ENCODE data around the gene COL25A1. TPM values are rescaled to one million over a fixed set of nuclear protein-coding genes. Genes with fewer than 3 reads are reported as not detected.
"Not testable (repeated sequence)": the region's sequence is repeated elsewhere in the genome, so short reads cannot be mapped to it uniquely, and the experiment has no call there.

The COL25A1 gene
- total RNA-seq, 2 experiments from 2014 or later = not detected

DNA sequence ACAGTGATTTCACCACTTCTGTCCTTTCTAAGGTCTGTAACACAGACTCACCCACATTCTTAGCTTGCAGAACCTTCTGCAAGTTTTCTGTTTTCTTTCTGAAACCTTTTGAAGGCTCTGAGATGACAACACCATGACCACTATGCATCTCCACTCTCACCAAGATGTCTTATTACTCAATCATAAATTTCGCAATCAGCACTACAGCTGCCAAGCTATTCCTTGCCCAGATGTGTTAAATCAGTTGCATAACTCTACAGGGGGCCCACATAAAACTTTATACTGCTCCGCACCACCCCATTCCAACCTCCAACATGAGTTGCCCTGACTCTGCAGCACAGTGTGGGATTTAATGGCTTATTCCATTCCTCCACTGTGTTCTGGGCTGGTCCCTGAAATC, 229.9 kb downstream of the COL25A1 start:
- H3K4me3 Mint-ChIP-seq = no peak overlapping the region
- no peak overlapping the region for H3K27ac Mint-ChIP-seq
- DNase-seq = no peak
- H3K36me3 Mint-ChIP-seq (ENCODE audit: low read depth) = no peaks in the 10 kb centered on the region
- H3K9me3 Mint-ChIP-seq = no peaks in the 10 kb centered on the region
- CTCF ChIA-PET = no interaction called here
- no peaks in the 10 kb centered on the region for H3K4me1 Mint-ChIP-seq
- POLR2A ChIA-PET = no interaction called here
- H3K27me3 Mint-ChIP-seq = peaks cover 3% of the 10 kb centered on the region

DNA sequence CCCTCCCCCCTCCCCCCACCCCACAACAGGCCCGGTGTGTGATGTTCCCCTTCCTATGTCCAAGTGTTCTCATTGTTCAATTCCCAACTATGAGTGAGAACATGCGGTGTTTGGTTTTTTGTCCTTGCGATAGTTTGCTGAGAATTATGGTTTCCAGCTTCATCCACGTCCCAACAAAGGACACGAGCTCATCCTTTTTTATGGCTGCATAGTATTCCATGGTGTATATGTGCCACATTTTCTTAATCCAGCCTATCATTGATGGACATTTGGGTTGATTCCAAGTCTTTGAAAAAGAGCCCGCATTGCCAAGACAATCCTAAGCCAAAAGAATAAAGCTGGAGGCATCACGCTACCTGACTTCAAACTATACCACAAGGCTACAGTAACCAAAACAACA, 231.8 kb downstream of the COL25A1 start:
- POLR2A ChIA-PET; H3K27me3 Mint-ChIP-seq; CTCF ChIA-PET; H3K4me1 Mint-ChIP-seq; H3K36me3 Mint-ChIP-seq (ENCODE audit: low read depth); H3K9me3 Mint-ChIP-seq; DNase-seq; H3K4me3 Mint-ChIP-seq; H3K27ac Mint-ChIP-seq: not testable (repeated sequence)

DNA sequence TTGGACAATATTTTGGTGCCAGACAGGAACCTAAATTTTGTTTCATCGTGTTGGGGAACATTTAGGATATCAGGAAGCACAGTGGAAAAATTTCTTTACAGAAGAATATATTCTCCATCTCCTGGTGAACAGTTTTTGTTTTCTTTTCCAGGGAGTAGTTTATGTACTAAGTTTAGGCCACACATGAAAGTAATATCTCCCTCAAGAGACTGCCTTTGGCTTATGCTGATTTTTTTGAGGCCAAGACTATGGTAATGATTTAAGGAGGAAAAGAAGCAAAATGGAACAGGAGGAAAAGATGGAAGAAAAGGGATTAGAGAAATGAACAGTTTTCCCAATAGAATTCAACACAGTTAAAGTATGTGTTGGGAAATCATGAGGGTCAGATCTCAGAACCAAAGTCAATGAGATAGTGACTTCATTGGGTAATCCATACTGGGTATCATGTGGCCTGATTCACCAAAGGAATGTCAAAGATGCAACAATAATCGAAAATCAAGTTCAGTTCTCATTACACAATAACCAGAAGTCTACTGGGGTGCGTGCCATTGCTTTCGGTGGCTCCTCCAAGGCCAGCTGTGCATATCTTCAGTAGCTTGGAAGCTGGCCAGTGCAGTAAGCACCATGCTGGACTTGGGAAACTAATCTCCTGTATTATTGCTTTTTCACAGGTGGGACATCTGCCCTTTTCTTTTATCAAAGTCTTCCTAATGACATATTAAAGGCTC, 234.8 kb downstream of the COL25A1 start:
- POLR2A ChIA-PET = no interaction called here
- Mint-ChIP-seq H3K27ac (no peak overlapping the region), H3K36me3 (ENCODE audit: low read depth) (no peaks in the 10 kb centered on the region), H3K4me3 (no peak overlapping the region), H3K27me3 (peaks cover 3% of the 10 kb centered on the region), H3K9me3 (no peaks in the 10 kb centered on the region), H3K4me1 (no peaks in the 10 kb centered on the region)
- CTCF ChIA-PET = no interaction called here
- no peak for DNase-seq

DNA sequence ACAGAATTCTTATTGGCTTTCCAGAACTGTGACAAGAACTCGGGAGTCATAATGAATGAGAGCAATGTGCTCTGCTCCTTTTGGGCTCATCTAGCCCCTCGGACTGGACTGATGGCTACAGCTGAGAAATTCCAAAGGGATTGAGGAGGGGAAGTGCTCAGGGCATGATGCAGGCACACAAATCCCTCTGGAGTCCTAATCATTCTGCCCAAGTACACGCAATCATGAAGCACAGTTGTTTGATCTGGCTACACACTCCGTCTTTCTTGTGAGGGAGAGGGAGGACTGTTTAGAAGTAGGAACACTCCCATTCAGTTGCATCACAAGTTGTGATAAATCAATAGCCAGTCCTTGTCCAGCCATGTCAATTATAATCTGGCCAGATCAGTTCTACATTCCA, 237.5 kb downstream of the COL25A1 start:
- Mint-ChIP-seq H3K9me3 (no peaks in the 10 kb centered on the region), H3K4me3 (no peak overlapping the region), H3K27ac (no peak overlapping the region), H3K36me3 (ENCODE audit: low read depth) (no peaks in the 10 kb centered on the region), H3K4me1 (no peaks in the 10 kb centered on the region), H3K27me3 (peaks cover 12% of the 10 kb centered on the region)
- ChIA-PET POLR2A (no interaction called here), CTCF (no interaction called here)
- DNase-seq = no peak

DNA sequence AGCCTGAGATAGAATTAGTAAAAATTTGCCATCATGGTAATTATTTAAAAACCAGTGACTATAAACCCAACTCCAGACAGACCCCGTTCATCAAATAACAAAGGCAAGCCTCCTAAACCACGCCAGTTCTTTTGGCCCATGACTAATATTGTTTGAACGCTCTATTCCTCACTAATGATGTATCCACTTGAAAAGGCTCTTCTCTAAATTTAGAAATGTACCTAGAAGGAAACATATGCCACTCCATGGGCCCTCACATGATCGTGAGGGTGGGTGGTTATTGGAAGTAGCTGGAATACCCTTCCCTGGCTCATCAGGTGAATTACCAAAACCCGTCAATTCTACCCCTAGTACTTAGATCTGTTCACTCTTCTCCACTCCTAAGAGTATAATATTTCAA, 249.2 kb downstream of the COL25A1 start:
- DNase-seq = no peak
- no peak overlapping the region for H3K4me3 Mint-ChIP-seq
- H3K27me3 Mint-ChIP-seq = peaks cover 2% of the 10 kb centered on the region
- H3K36me3 Mint-ChIP-seq (ENCODE audit: low read depth) = no peaks in the 10 kb centered on the region
- H3K9me3 Mint-ChIP-seq = no peaks in the 10 kb centered on the region
- POLR2A ChIA-PET = no interaction called here
- CTCF ChIA-PET = no interaction called here
- H3K27ac Mint-ChIP-seq = no peak overlapping the region
- no peaks in the 10 kb centered on the region for H3K4me1 Mint-ChIP-seq

DNA sequence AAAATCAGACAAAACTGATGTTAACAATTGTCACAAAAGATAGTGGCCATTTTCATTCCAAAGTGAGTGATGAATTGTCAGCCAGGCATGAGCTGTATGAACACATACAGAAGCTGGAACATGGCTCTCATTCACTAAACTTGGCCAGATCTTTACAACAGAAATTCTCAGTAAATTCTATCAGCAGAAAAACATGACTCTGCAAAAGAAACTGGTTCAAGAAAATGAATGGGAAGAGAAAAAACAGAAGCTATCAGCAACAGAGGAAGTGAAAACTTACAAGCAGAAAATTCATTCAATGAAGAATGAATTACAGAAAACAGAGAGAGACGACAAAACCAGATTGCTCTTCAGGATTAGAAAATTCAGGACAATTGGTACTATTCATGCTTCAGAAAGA, 249.6 kb downstream of the COL25A1 start:
- H3K9me3 Mint-ChIP-seq = no peaks in the 10 kb centered on the region
- no peaks in the 10 kb centered on the region for H3K36me3 Mint-ChIP-seq (ENCODE audit: low read depth)
- H3K4me1 Mint-ChIP-seq = no peaks in the 10 kb centered on the region
- H3K4me3 Mint-ChIP-seq = no peak overlapping the region
- ChIA-PET CTCF (no interaction called here), POLR2A (no interaction called here)
- no peak overlapping the region for H3K27ac Mint-ChIP-seq
- no peak for DNase-seq
- peaks cover 4% of the 10 kb centered on the region for H3K27me3 Mint-ChIP-seq

DNA sequence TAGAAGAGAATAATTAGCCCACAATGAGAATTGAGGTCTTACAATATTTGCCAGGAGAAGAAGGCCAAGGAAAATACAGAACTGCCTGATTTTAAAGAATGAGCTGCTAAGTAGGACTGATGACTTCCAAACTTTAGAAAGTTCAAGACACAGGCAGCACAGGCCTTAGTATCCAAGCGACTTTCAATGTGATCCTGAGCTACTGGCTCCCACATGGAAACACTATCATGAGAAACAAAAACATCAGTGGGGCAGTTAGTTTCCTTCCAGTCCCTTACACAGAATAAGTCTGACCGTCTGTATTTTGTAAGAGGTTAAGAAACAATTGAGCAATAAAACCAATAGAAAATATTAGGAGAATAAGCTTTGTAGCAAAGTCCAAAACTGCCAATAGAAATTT, 251.4 kb downstream of the COL25A1 start:
- H3K4me1 Mint-ChIP-seq = peaks cover 7% of the 10 kb centered on the region
- POLR2A ChIA-PET = no interaction called here
- no peak overlapping the region for H3K27ac Mint-ChIP-seq
- DNase-seq = no peak
- no peaks in the 10 kb centered on the region for H3K36me3 Mint-ChIP-seq (ENCODE audit: low read depth)
- peaks cover 4% of the 10 kb centered on the region for H3K27me3 Mint-ChIP-seq
- no peak overlapping the region for H3K4me3 Mint-ChIP-seq
- CTCF ChIA-PET = no interaction called here
- H3K9me3 Mint-ChIP-seq = no peaks in the 10 kb centered on the region

DNA sequence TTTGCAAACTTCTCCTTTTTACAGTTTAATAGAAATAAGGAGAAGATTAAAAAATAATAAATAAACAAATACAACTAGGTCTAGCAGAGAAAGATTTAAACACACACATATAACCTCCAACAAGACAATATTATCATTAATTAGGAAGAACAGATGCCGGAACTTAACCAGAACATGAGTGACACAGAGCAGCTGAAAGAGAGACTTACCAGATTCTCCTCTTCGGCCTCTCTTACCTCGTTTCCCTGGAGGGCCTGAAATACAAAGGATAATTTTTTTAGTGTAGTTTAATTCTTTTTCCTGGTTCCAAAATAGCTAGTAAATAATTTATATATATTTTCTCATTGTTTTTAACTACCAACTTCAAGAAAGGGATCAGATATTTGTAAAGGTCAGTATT, 252.5 kb downstream of the COL25A1 start:
- no peak for DNase-seq
- ChIA-PET CTCF (no interaction called here), POLR2A (no interaction called here)
- H3K9me3 Mint-ChIP-seq = no peaks in the 10 kb centered on the region
- H3K4me1 Mint-ChIP-seq = peaks cover 7% of the 10 kb centered on the region
- no peak overlapping the region for H3K4me3 Mint-ChIP-seq
- H3K36me3 Mint-ChIP-seq (ENCODE audit: low read depth) = no peaks in the 10 kb centered on the region
- H3K27ac Mint-ChIP-seq = no peak overlapping the region
- H3K27me3 Mint-ChIP-seq = peaks cover 4% of the 10 kb centered on the region

DNA sequence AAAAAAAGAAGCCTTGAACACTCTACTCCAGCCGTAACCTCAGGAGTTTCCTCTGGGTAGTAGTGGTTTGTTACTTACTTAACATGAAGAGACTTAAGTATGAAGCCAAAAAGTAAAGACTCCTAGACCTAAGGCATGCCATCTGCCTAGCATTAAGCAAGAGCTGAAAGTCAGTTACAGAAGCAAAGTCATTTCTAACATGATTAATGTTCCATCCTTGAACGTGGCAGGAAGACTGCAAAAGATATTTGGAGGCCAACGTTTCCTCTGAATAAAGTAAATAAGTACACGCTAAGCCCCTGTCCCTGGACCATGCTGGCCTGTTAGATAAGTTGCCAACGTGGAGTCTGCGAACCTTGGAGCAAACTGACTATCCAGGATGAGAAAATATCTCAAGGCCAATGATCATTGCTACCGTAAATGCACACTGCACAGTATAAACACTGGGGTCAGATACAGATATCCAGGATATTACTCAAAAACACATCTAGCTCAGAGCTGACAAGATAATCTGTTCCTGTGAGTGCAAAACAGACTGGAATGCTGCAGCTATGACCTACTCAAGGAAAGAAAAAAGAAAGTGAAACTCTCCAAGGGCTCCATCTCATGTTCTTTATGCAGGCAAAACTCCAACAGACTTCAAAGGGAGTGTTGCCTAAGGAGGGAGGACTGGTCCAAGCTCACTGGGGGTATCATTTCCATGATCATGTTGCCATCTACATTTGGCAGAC, 255.8 kb downstream of the COL25A1 start:
- H3K27ac Mint-ChIP-seq = no peak overlapping the region
- H3K4me1 Mint-ChIP-seq = peaks cover 7% of the 10 kb centered on the region
- peaks cover 11% of the 10 kb centered on the region for H3K27me3 Mint-ChIP-seq
- DNase-seq = no peak
- H3K9me3 Mint-ChIP-seq = no peaks in the 10 kb centered on the region
- ChIA-PET POLR2A (interaction anchor here (0.6 kb wide), 1 partner anchor 95 kb away, joined by 4 read pairs; no protein-coding TSS in a partner anchor), CTCF (interaction anchor here (1.4 kb wide), 1 partner anchor 8 kb away, joined by 4 read pairs; no protein-coding TSS in a partner anchor)
- no peaks in the 10 kb centered on the region for H3K36me3 Mint-ChIP-seq (ENCODE audit: low read depth)
- H3K4me3 Mint-ChIP-seq = no peak overlapping the region

DNA sequence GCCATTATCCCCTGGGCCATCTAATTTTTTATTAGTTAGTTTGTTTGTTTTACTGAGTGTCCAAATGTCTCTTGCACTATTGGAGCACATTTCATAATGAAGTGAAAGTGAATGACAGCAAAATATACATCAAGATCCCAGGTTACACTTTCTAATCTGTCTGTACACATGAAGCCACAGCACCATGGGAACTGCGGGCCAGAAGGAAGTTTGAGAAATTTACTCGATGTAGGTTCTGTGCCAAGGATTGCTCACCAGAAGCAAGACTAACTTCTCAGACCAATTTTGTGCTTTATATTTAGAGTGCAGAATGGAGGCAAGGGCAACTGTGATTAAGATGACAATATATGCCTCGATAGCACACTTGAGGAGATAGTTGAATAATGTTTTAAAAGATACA, 258.0 kb downstream of the COL25A1 start:
- Mint-ChIP-seq H3K9me3 (peaks cover 2% of the 10 kb centered on the region), H3K4me3 (no peak overlapping the region), H3K27me3 (peaks cover 15% of the 10 kb centered on the region), H3K4me1 (peaks cover 7% of the 10 kb centered on the region), H3K27ac (no peak overlapping the region), H3K36me3 (ENCODE audit: low read depth) (no peaks in the 10 kb centered on the region)
- DNase-seq = no peak
- POLR2A ChIA-PET = no interaction called here
- CTCF ChIA-PET = no interaction called here

DNA sequence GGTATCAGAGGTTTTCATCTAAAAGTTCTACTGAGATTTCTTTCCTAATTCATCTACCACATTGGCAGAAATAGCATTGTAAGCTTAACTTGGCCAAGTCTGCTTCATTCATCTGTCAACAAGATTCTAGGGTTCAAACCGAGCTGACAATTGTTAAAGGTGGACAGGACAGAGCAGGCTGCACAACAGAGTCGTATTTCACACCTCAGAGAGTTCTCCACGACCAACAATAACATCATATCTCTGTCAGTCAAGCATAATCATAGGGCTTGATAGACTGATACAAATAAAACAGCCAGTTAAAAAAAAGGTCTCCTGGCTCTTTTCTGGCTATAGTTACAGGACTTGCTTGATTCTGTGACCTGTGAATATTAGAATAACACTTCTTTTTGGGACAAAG, 259.2 kb downstream of the COL25A1 start:
- Mint-ChIP-seq H3K27me3 (peaks cover 15% of the 10 kb centered on the region), H3K9me3 (peaks cover 2% of the 10 kb centered on the region), H3K36me3 (ENCODE audit: low read depth) (no peaks in the 10 kb centered on the region), H3K4me3 (no peak overlapping the region), H3K4me1 (peaks cover 7% of the 10 kb centered on the region), H3K27ac (no peak overlapping the region)
- CTCF ChIA-PET = no interaction called here
- DNase-seq = no peak
- POLR2A ChIA-PET = no interaction called here

DNA sequence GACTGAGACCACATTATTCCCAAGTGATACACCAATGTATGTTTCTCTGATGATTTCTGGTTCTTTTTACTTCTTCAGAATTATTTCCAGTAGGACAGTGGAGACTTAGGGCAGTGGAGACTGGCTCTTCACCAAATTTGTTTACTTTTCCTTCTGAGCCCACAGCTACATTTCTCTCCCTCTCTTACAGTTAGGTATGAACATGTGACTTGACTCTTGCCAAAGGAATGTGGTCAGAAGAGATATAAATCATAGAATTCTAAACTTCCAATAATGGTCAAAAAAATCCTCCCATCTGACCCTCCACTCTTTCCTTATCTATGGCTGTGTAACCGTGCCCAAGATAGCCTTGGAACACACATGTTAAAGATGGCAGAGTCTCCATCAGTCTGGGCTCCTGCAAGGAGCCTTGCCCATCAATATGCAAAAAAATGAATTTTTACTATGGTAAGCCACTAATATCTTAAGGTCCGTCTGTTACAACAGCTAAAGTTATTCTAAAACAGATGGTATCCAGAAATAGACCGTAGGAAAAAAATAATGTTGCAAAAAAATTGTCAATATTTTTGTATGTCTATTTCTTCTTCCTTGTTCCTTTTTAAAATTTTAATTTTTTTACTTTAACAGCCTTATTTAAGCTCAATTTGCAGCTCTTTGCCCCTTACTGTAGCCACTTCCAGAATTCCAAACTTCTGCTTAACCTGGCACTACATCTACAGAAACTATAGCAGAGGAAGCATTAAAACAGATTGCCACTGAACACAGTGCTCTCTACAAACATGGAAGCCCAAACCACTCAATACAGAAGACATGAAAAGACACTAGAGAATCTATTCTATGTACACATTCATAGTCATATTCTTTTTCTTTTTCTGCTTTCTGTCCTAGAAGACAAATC, 260.7 kb downstream of the COL25A1 start:
- peaks cover 2% of the 10 kb centered on the region for H3K9me3 Mint-ChIP-seq
- ChIA-PET POLR2A (no interaction called here), CTCF (no interaction called here)
- no peak overlapping the region for H3K27ac Mint-ChIP-seq
- H3K27me3 Mint-ChIP-seq = peaks cover 14% of the 10 kb centered on the region
- H3K36me3 Mint-ChIP-seq (ENCODE audit: low read depth) = no peaks in the 10 kb centered on the region
- H3K4me1 Mint-ChIP-seq = peaks cover 4% of the 10 kb centered on the region
- DNase-seq = no peak
- H3K4me3 Mint-ChIP-seq = no peak overlapping the region

DNA sequence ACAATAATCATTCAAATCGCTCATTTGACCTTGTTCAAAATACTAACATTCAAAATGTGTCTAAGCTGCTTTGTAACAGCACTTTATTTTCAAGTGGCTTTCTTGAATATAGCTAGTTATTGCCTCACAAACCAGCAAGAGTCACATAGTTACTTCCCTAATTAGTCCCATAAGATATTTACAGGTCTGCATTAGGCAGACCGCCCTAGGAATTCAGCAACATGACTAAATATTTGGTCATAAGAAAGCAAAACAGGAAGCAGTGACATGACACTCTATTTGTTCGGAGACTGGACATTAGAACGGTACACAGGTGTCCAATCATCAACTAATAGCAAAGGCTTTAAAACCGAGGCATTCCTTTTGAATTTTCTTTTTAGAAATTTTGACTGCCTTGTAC, 262.0 kb downstream of the COL25A1 start:
- H3K27me3 Mint-ChIP-seq = peaks cover 14% of the 10 kb centered on the region
- no peaks in the 10 kb centered on the region for H3K4me1 Mint-ChIP-seq
- DNase-seq = no peak
- H3K36me3 Mint-ChIP-seq (ENCODE audit: low read depth) = no peaks in the 10 kb centered on the region
- CTCF ChIA-PET = no interaction called here
- no peak overlapping the region for H3K4me3 Mint-ChIP-seq
- H3K27ac Mint-ChIP-seq = no peak overlapping the region
- POLR2A ChIA-PET = no interaction called here
- H3K9me3 Mint-ChIP-seq = peaks cover 2% of the 10 kb centered on the region
